ENCODE measurements around the gene LSM14B.
"Not testable (repeated sequence)": the region's sequence is repeated elsewhere in the genome, so short reads cannot be mapped to it uniquely, and the experiment has no call there.

The LSM14B gene

DNA sequence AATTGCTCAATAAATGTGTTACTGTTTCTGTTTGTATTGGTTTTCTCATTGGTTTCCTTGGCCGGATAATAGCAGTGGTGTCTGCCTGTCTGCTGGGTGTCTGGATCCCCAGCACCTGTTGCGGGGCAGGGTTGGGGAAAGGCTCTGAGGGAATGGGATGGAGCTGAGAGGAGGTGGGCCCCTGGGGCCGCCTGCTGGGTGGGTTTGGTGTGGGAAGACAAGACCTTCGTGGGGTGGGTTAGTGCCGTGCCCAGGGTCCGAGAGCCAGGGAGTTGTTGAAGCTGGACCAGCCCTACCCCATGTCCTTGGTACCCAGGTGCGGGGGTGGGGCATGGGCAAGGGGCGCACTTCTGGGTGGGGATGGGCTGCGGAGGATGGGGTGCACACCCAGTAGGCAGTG lies 25.3 kb downstream of the LSM14B start:
- DNase-seq: no peak

DNA sequence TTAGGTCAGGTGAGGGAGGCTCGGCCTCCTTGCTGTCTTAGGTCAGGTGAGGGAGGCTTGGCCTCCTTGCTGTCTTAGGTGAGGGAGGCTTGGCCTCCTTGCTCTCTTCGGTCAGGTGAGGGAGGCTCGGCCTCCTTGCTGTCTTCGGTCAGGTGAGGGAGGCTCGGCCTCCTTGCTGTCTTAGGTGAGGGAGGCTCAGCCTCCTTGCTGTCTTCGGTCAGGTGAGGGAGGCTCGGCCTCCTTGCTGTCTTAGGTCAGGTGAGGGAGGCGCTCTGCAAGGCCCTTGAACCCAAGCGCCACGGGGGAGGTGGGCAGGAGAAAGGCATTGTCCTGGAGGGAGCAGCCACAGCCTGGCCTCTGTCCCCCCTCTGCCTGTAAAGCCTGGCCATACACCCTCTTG lies 26.1 kb downstream of the LSM14B start:
- DNase-seq: not testable (repeated sequence)

DNA sequence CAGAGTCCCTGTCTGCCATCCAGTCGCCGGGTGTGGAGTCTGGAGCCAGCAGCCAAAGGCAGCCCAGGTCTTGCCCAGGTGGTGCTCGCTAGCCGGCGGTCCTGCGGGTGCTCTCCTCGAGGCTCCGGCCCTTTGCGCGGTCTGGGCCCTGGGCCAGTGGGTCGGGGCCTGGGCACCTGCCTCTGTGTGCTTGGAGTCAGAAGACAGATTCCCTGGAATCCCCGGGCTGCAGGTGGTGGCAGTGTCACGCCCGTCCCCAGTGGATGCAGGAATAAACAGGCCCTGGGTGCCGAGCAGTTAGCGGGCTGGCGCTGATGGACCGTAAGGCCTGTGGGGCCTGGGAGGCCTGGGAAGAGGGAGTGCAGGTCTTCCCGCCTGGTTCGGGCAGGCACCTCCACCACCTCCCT lies 26.6 kb downstream of the LSM14B start:
- DNase-seq: no peak

DNA sequence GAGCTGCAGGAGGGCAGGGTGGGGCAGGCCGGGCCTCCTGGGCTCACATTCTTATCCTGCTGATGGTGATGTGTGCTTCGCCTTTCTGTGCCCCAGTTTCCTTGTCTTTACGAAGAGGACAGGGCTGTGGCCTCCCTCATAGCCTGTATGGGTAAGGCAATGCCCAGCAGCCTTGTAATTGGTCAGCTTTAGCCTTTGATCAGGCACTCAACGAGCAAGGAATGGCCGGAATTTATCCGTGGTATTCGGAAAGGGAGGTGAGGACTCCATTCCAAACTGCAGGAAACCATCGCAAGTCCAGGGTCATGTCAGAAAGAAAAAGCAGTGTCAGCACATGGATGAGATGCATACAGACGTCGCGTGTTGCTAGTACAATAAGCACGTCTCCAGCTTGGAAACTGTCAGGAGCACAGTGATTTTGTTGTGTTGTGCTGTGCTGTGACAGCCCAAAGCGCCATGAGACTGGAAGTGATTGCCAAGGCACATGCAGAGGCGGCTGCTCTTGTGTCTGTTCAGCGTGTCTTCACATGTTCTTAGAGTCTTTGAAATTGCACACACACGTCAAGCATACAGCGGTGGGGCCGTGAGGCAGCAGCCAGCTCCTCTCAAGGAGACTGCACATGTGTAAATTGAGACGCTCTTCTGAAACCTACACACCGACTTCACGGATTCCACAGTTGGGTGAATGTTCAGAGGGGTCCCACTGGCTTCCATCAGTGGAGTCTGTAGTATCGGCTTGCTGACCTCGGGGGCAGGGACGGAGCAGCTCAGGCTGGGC lies 27.4 kb downstream of the LSM14B start:
- no peak for DNase-seq

DNA sequence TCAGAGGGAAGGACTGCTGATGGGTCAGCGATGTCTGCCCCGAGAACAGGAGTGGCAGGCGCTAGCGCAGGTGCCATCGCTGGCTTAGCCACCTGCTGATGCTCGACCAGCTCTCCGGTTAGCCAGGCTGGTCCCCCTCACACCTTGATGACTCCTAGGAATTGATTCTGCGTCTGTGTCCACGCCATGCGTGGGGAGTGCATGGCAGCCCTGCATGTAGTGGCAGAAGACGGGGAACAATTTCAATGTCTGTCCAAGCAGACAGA lies 28.0 kb downstream of the LSM14B start:
- no peak for DNase-seq

DNA sequence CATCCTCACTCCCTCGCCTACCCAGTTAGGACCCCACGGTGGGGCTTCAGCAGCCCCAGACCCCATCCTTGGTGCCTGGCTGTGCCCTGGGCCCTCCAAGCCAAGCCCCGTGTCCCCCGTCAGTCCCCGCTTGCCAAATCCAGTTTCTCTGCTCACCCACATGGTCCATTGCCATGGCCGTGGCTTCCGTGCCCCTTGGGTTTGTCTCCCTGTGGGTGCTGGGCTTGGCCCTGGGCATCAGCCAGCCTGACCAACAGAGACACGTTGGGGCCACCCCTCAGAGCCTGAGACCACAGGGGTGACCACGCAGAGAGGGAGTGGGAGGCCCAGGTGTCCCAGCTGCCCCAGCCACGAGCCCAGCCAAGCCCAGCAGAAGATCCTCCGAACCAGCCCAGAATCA lies 28.9 kb downstream of the LSM14B start:
- no peak for DNase-seq

DNA sequence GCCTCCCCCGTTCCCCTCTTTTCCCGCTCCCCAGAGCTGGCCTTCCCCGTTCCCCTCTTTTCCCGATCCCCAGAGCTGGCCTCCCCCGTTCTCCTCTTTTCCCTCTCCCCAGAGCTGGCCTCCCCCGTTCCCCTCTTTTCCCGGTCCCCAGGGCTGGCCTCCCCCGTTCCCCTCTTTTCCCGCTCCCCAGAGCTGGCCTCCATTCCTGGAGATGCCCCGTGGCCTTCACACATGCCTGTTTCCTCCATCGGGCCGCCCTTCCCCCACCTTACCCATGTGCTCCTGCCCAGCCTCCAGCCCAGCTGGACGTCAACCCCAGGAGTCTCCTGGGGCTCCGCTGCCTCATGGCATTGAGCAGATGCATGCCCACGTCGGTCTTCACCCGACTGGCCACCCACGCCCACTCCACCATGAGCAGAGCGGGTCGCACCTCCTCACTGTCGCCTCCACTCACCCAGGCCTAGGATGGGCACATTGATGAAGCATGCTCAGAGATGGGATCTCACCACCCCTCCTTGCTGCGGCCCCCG lies 29.6 kb downstream of the LSM14B start:
- no peak for DNase-seq

DNA sequence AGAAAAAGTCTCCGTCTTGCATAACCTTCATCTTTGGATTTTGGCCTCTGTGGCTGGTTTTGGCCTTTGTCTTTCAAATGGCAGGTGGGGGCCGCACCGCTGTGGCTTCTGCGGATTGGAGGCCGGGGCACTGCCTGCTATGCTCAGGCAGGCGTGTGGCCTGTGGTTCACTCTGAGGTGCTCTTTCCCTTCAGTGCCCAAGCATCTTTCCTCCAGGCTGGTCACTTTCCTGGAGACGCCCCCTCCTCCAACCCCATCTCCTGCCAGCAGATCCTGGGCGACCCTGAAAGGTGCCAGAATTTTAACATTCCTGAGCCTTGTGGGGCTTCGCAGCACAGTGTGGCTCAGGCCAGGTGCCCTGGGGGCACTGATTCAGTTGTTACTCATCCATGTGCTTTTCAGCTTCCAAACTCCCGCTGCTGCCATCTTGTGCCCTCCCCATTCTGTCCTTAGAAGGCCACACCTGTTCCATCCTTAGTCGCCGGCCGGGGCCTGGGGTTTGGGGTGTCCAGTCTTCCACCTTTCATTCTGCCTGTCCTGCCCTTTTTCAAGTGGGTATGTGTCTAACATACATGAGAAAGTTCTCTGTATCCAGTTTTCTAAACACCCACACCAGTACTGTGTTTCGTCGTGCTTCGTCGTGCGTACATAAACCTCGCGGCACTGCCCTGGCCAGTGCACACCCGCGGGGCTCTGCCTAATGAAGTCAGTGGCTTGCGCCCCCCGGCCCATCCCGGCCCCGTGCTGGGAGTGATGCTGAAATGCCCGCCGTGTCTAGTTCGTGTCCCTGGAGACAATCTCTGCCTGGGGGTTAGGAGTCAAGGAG lies 33.4 kb downstream of the LSM14B start:
- DNase-seq: no peak

DNA sequence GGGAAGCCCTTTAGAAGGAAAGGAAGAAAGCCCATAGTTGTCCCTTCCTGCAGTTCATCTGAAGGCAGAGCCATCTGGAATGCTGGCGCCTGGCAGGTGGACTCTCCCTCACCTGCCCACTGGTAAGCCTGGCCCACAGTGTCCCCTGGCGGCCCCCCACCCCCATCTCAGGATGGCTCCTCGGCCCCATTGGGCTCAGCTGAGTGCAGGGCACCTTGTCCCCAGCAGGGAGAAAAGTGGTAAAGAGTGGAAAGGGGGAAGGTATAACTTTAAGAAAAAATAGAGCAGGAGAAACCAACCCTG lies 33.9 kb downstream of the LSM14B start:
- DNase-seq: no peak

DNA sequence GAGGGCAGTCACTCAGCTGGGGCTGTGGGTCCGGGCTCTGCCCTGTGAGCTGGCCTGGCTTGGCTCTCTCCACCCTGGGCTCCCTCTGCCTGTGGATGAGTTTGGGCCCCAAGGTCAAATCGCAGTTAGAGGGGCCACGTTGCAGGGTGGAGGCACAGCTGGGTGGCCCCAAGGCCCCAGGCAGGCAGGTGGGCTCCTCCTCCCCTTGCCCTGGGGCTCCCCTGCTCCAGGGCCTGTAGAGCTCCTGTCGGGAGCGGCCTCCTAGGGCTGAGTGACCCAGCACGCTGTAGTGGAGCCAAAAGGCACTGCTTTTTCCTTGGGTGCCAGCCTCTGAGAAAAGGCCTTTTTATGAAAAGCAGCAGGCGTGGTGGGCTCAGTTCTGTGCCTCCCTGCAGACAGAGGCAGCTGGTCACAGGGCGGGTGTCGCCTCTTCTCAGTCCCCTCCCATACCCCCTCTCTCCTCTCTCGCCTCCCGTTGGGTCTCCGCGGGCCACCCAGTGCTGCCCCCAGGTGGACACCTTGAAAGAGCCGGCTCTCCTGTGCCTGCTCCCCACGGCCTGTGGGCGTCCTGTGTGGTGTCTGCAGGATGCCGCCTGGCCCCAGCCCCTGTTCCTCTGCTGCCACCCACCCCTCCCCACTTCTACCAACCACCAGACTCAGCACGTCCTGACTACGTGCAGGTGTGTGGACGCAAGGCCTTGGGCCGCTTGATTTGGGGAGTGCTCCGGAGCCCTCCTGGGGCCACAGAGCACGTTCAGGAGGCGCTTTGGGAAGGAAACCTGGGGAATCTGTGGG lies 34.5 kb downstream of the LSM14B start:
- DNase-seq: peak; percentile 29 to 62 (median 49)

DNA sequence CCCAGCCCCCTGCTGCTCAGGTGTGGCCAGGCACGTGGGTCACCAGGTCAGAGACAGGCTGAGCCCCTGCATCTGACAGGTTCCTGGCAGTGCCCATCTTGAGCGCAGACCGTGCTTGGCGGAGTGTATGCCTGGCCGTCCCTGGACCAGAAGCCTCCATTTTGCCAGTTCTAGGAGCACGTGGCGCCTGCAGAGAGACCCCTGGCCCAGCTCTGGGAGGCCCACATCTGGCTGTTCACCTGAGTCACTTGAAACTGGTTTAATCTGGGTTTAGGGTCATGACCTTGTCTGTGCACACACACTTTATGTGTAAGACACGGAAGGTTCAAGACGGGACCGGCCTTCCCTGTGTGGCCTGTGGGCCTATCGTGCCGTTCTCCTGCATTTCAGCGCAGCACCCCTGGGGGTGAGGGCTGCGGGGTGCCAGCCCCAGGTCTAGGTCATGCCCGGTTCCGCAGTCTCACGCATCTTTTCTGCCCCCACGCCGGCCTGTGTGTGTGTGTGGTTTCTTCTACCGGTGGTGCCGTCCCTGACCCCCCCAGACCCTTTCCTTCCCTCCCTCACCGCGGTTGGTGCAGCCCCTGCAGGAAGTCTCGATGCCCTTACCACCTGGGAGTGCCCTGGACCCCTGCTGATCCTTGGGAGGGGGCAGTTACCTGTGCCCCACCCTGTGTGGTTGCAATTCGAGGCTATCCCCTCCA lies 35.3 kb downstream of the LSM14B start:
- DNase-seq: no peak

DNA sequence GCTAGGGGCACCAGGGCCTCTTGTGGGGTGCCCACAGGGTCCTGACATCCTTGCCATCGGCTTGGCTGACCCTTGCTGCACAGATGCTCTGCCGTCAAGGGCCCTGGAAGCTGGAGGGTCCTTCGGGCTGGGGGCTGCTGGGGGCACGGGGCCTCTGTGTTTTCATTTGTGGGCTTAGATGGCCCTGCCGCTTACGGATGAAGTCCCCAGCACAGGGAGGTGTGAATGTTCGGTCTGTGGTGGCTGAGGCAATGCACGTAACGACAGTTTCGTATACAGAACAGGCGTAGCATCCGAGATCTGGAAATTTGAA lies 35.8 kb downstream of the LSM14B start:
- no peak for DNase-seq

DNA sequence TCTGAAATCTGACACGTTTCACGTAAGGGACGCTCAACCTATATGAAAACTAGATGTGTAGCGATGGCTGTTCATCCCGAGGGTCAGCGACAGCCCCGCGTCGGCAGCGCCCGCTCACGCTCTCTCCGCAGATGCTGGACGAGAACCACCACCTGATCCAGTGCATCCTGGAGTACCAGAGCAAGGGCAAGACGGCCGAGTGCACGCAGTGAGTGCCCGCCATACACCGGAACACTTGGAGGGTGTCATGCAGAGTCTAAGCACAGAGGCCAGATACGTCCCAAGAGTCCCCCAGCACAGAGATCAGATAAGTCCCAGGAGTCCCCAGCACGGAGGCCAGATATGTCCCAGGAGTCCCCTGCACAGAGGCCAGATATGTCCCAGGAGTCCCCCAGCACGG lies 36.3 kb downstream of the LSM14B start:
- DNase-seq: no peak

DNA sequence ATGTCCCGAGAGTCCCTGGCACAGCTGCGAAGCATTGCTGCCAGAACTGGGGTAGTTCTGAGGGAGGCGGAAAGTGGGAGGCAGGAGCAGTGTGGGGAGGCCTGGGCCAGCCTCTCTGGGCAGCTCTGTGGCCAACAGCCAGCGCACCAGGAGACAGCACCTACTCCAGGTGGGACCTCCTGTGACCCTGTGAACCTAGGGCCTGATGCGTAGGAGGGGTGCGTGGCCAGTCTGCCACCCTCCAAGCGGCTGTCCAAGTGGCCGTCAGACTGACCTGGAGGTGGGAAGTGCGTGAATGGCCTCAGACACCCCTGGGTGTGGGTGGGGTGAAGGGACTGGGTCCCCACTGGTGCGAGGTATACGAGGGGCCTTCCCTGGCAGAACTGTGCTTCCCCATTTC lies 36.8 kb downstream of the LSM14B start:
- DNase-seq: no peak

DNA sequence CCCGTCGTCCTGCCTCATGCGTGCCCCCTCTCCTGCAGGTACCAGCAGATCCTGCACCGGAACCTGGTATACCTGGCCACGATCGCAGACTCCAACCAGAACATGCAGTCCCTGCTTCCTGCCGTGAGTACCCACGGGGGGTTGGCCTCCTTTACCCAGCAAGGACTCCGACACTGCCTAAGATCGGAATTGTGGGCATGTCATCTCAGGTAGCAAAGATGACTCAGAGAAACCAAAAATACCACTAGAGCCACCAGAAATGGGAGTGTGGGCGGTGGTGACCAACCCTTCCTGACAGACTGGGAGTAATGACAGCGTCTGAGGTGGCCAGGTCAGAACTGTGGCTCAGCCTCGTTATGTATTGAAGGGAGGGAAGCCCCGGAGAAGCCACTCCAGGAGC lies 37.6 kb downstream of the LSM14B start:
- DNase-seq: no peak

DNA sequence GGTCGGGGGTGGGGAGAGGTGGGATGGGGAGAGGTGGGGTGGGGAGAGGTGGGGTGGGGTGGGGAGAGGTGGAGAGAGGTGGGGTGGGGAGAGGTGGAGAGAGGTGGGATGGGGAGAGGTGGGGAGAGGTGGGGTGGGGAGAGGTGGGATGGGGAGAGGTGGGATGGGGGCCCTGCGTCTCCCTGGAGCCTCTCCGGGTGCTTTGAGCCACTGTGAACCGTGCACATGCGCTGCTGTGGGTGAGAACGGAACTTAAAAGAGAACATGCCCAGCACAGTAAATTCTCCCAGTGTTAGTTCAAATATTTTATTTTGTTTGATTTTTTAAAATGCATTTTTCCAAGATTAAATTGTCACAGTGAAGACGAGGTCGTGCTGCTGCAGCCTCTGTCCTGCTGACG lies 38.0 kb downstream of the LSM14B start:
- DNase-seq: no peak

DNA sequence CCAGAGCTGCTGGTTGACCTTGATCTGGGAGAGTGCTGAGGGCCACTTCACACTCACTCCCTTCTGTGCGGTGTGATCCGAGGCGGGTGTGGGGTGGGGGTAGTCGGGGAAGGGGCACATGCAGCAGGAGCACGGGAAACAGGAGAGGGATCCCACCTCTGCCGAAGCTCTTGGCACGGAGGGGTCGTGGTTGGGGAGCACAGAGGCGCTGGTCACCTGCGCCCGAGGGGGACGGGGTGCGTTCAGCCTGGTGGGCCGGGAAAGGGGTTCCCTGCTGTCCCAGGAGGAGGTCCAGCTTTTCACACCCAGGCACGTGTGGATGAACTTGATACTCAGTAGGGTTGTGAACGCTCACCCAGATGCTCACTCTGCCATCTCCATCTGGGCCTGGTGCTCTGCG lies 38.6 kb downstream of the LSM14B start:
- DNase-seq: no peak

DNA sequence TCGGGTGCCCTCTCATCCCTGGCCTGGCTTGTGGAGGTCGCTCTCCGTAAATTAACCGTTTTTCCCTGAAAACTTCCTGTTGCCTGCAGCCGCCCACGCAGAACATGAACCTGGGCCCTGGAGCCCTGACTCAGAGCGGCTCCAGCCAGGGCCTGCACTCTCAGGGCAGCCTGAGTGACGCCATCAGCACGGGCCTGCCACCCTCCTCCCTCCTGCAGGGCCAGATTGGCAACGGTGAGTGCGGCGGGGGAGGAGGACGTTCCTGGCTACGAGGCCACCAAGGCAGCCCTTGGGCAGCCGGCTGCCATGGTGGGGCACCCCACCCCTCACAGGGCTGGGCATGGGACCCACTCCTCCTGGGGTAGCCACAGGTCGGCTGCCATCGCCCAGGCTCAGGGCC lies 39.1 kb downstream of the LSM14B start:
- no peak for DNase-seq

DNA sequence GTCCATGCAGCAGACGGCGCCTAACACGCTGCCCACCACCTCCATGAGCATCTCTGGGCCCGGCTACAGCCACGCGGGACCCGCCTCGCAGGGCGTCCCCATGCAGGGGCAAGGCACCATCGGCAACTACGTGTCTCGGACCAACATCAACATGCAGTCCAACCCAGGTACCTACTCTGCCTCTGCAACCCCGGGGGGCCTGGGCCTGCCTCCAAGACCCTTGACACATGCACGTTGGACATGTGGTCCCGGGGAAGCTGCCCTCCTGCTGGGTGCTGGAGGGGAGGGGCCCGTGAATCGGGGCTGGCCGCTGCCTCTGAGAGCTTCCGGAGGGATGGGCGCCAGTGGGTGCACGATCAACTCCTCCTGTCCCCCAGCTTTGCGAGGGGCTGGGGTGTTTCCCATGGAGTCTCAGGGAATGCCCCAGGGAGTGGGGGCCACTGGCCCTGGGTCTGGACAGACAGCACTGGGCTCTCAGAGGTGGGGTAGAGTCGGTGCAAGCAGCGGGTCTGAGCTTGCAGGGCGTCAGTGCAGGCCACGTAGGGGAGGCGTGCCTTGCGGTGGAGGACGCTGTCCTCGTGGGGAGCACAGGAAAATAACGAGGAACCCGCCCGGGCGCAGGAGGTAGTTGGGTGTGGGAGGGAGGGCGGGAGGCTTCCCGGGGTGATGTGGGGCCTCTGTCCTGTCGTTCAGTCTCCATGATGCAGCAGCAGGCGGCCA lies 40.6 kb downstream of the LSM14B start:
- DNase-seq: no peak

DNA sequence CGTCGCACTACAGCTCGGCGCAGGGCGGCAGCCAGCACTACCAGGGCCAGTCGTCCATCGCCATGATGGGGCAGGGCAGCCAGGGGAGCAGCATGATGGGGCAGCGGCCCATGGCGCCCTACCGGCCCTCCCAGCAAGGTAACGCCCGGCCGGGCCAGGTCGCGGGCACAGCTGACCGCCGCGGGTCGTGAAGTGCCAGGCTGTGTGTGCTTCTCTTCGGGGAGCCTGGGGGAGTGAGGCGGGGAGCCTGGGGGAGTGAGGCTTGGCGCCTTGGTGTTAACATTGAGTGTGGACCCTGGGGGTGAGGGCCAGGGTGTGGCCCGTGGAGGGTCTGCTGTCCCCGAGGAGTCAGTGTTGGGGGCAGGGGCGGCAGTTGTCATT lies 41.2 kb downstream of the LSM14B start:
- DNase-seq: no peak

DNA sequence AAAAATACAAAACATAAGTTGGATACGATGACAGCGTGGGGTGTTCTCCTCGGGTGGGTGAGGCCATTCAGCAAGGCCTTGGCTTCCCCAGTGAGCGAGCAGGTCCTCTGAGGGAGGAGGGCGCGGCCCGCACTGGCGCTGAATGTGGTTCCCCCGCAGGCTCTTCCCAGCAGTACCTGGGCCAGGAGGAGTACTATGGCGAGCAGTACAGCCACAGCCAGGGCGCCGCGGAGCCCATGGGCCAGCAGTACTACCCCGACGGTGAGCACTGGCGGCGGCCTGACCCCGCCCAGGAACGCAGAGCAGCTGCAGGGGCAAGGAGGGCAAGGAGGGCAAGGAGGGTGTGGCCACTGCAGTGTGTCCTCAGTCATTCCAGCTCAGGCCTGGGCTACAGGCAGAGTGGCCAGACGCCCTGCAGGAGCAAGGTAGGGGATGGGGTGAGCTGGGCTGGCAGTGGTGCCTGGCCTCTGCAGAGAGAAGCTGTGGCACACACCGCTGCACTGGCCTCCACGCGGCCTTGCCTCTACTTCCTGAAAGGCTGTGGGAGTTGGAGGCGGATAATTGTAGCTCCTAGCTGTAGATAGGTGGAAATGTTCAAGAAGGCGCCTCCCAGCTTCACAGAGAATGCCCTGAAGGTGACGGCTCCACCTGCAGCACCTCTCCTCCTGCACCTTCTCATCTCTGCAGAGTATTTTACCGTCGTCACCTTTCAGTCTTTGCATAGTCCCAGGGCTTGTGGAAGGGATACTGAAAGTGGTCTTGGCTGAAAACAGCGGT lies 41.9 kb downstream of the LSM14B start:
- no peak for DNase-seq

Data from activated naive CD4-positive, alpha-beta T cell (primary cell).